NCI-H146 (cell line): ENCODE results near the gene FBXL5.

Experiments used
- DNase-seq: peaks from one replicate; lab custom pipeline; 2025; lab: John Stamatoyannopoulos, UW

The FBXL5 gene

GRCh38 chr4:15676899-15677298, 21.7 kb upstream of the FBXL5 start:
- DNase-seq = no peak

GRCh38 chr4:15676039-15676438, 20.9 kb upstream of the FBXL5 start:
- DNase-seq = no peak

- no peak for DNase-seq
Measured at GRCh38 chr4:15675356-15675755, 20.2 kb upstream of the FBXL5 start.

GRCh38 chr4:15674926-15675325, 19.8 kb upstream of the FBXL5 start:
- no peak for DNase-seq

- DNase-seq = no peak
Measured at GRCh38 chr4:15674046-15674445, 18.9 kb upstream of the FBXL5 start.

- no peak for DNase-seq
Measured at GRCh38 chr4:15673337-15673736, 18.2 kb upstream of the FBXL5 start.

- DNase-seq = no peak
Measured at GRCh38 chr4:15672101-15672500, 16.9 kb upstream of the FBXL5 start.

GRCh38 chr4:15670576-15670975, 15.4 kb upstream of the FBXL5 start:
- DNase-seq = no peak

- no peak for DNase-seq
Measured at GRCh38 chr4:15668566-15669435, 13.6 kb upstream of the FBXL5 start.

- no peak for DNase-seq
Measured at GRCh38 chr4:15667006-15667405, 11.8 kb upstream of the FBXL5 start.

GRCh38 chr4:15665753-15666365, 10.7 kb upstream of the FBXL5 start:
- DNase-seq = no peak

GRCh38 chr4:15659768-15660570, 4.8 kb upstream of the FBXL5 start:
- no peak for DNase-seq

- no peak for DNase-seq
Measured at GRCh38 chr4:15658781-15659180, 3.6 kb upstream of the FBXL5 start.

GRCh38 chr4:15658136-15658770, 3.1 kb upstream of the FBXL5 start:
- DNase-seq = no peak

GRCh38 chr4:15657366-15657765, 2.2 kb upstream of the FBXL5 start:
- no peak for DNase-seq

- peak; percentile 80 for DNase-seq
Measured at GRCh38 chr4:15656038-15656470, 897 bp upstream of the FBXL5 start.

- peak; percentile 73 for DNase-seq
Measured at GRCh38 chr4:15654593-15655222, 449 bp downstream of the FBXL5 start.

GRCh38 chr4:15653864-15654592, 1.1 kb downstream of the FBXL5 start:
- peak; percentile 42 for DNase-seq

GRCh38 chr4:15653420-15653819, 1.7 kb downstream of the FBXL5 start:
- no peak for DNase-seq

- no peak for DNase-seq
Measured at GRCh38 chr4:15652841-15653240, 2.3 kb downstream of the FBXL5 start.

- no peak for DNase-seq
Measured at GRCh38 chr4:15652191-15652590, 3.0 kb downstream of the FBXL5 start.
